Adrenal gland (tissue), 12 donors: ENCODE results near the gene CYB561D2. TPM values are rescaled to one million over a fixed set of nuclear protein-coding genes. Genes with fewer than 3 reads are reported as not detected.
A peak's percentile ranks its signal among the peaks of the same experiment; 100 is the strongest.

Experiments
- DNase-seq, 7 donors: peaks; one replicate each; pipeline ENCODE4 v3.0.0-alpha.2; 2019 to 2020
- H3K27ac ChIP-seq, 5 donors: fragments of 200-600 bp; sonication (generic) in 4 of 5; 1 replicate in 3 of 5; 2 replicates in 2 of 5; pipeline versions ENCODE4 v1.5.1 to v1.8.0; 2016 to 2020; ENCODE audit warnings: mild to moderate bottlenecking in 1 of 5
- H3K27me3 ChIP-seq: fragments of 200-600 bp; 2 replicates; pipeline ENCODE4 v1.8.0; 2021
- H3K36me3 ChIP-seq, 2 donors: fragments of 200-600 bp; replicated peaks in 1 of 2; 1 replicate in 1 of 2; 2 replicates in 1 of 2; pipeline versions ENCODE4 v1.5.1 to v1.8.0; 2018 to 2022
- H3K4me1 ChIP-seq, 2 donors: fragments of 200-600 bp; replicated peaks in 1 of 2; 1 replicate in 1 of 2; 2 replicates in 1 of 2; pipeline versions ENCODE4 v1.5.1 to v1.8.0; 2018 to 2021
- H3K4me3 ChIP-seq, 4 donors: fragments of 200-600 bp; sonication (generic) in 3 of 4; one replicate each; pipeline ENCODE4 v1.5.1; 2016 to 2018
- H3K9me3 ChIP-seq, 3 donors: fragments of 200-600 bp; sonication (generic) in 1 of 3; replicated peaks in 1 of 3; 1 replicate in 2 of 3; 2 replicates in 1 of 3; pipeline versions ENCODE4 v1.5.1 to v1.8.0; 2016 to 2021
- CTCF ChIP-seq, 6 experiments: fragments of 450-650 bp in 4 of 6; fragments of 200-600 bp in 2 of 6; sonication (generic) in 1 of 6; IDR thresholded peaks; 1 replicate in 5 of 6; 2 replicates in 1 of 6; pipeline versions ENCODE4 v1.5.1 to v1.8.0; 2016 to 2021; ENCODE audit warnings: antibody characterized with exemption in 6 of 6, mild to moderate bottlenecking in 2 of 6, moderate library complexity in 1 of 6
- POLR2A ChIP-seq, 2 donors: fragments of 450-650 bp; IDR thresholded peaks; one replicate each; pipeline ENCODE4 v1.6.1; 2017; ENCODE audit warnings: antibody characterized with exemption in 2 of 2, mild to moderate bottlenecking in 2 of 2, moderate library complexity in 1 of 2
- WGBS, 4 donors: extraction: QIAGEN DNeasy Blood & Tissue Kit in 2 of 4; methylation state at CpG; one replicate each; pipeline versions ENCODE4 v1.1.5 to v1.1.7; 2013 to 2017; 5-methylcytosine and 5-hydroxymethylcytosine counted together
- intact Hi-C, 2 donors: fragments of 100-400 bp; cut with DNase I; formaldehyde crosslinking; loops; one replicate each; pipeline versions ENCODE4 v1.14.1 to v1.15.0; 2022 to 2023
- polyA plus RNA-seq, 3 donors: library from polyadenylated mRNA; stranded (reverse); fragments of 200-250 nt in 2 of 3; fragments of 350-450 nt in 1 of 3; fragmentation: Illumina TruSeq in 1 of 3; extraction: RNeasy Lipid Tissue Mini Kit (QIAGEN cat#74804) in 1 of 3; gene quantifications; one replicate each; pipeline ENCODE4 v1.2.3, GENCODE V29; 2013 to 2014
- total RNA-seq, 9 donors: library from RNA; depleted of rRNA in 4 of 9; stranded (reverse); fragments of >200 nt in 4 of 9; fragments of 120-200 nt in 1 of 9; fragmentation: NEBNext Ultra II Directional in 1 of 9; extraction: Animal tissue kit (Norgen Biotek cat#: 25700) in 1 of 9; gene quantifications; one replicate each; pipeline versions ENCODE4 v1.1.0 to v1.2.4, GENCODE V29; 2013 to 2023
- donor health status: healthy with polysubstance abuse.
- donor health status: Bipolar disorder and iron deficiency.
- donor health status: DM: yes; HTN: yes; CAD: no.
- donor health status: DM: no; HTN: no; CAD: no.
- donor health status: DM: no; HTN: no; CAD: no.
- donor health status: DM: yes; HTN: yes; CAD: no.

CYB561D2 gene
- total and polyA plus RNA-seq, 12 donors, result 13.7 to 39.9 (median 27.1) TPM

GRCh38 chr3:50318615-50319014 lies 32.0 kb upstream of the CYB561D2 start:
- Histone ChIP-seq H3K27ac (peak overlapping the region in 1 of 5 donors; percentile 25), H3K4me1 (peaks cover 45 to 63% of the 10 kb centered on the region in 2 donors), H3K27me3 (no peaks in the 10 kb centered on the region), H3K9me3 (no peaks in the 10 kb centered on the region), H3K4me3 (peak overlapping the region in 1 of 4 donors; percentile 9), H3K36me3 (peaks cover 0 to 31% of the 10 kb centered on the region in 2 donors)
- WGBS, 4 donors, result 51 to 78% (median 74%) methylated on average over 4 to 10 of the region's 10 CpGs
- no peak for TF ChIP-seq CTCF (IDR thresholded peaks at IDR 0.05)
- intact Hi-C loops, result no loop called here
- DNase-seq, result no peak

DNA sequence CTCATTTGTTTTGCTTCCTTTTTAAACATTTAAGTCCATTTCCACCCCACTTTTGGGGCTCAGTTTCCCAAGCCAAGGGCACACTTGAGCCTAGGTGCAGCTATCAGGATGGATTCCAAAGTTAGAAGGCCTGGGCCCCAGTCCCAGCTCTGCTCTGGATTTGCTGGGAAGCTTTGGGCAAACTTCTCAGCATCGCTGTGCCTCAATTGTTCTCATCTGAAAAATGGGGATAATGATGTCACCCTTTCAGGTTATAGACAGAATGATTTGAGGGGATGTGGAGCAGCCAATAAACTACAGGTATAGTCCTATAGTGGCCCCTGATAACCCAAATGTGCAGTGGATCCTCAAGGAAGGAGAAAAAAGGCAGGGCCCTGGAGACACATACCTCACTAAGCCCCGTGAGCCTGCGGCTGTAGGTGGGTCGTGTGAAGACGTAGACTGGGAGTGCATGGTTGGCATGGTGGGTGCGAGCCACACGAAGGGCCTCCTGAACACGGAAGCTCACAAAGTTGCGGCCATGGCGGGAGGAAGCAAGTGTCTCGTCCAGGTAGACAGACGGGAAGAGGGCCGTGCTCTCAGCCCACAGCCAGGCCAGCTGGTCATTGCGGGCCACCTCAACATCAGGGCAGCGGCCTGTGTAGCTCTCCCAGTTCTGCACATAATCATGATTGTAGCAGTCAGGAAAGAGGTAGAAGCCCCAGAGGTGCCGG lies 31.3 kb upstream of the CYB561D2 start:
- Histone ChIP-seq H3K27ac (peak overlapping the region in 1 of 5 donors; percentile 25), H3K36me3 (peaks cover 0 to 31% of the 10 kb centered on the region in 2 donors), H3K4me3 (peak overlapping the region in 1 of 4 donors; percentile 9), H3K27me3 (no peaks in the 10 kb centered on the region), H3K9me3 (no peaks in the 10 kb centered on the region), H3K4me1 (peaks cover 45 to 70% of the 10 kb centered on the region in 2 donors)
- TF ChIP-seq POLR2A (IDR thresholded peaks at IDR 0.05) (no peak), CTCF (IDR thresholded peaks at IDR 0.05) (no peak)
- no peak for DNase-seq
- 79 to 93% (median 85%) methylated on average over 14 to 16 of the region's 16 CpGs for WGBS, 4 donors
- intact Hi-C loops, result no loop called here

DNA sequence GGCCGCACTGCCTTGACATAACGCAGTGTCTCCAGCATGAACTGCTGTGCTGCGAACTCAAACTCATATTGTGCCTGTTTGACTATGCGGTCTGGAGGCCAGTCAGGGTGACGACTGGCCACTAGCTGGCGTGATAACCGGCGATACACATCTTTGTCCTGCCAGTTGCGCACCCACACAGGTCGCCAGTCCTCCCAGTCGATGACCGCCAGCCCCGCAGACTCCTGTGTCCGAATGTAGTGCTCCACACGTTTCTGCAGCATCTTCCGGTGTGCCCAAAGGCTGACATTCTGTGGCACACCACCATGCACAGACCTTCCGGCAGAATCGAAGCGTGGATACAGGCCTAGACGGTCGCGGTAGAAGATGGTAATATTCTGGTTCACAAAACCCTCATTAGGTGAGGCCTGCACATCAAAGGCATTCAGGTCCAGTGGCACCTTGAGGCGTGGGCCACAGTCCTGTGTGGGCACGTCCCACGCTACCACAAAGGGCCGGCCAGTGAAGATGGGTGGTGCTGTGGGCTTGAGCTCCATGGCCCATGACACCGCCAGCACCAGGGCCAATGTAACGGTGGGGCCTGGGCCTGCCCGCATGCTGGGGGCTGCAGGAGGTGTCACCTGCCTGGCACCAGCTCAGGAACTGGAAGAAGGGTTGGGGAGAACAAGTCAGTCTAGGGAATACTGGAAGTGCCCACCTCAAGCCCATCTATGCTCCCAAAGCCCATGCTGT lies 30.6 kb upstream of the CYB561D2 start:
- WGBS, 4 donors, result 75 to 87% (median 78%) methylated on average over 16 to 29 of the region's 29 CpGs
- peak overlapping the region in 3 of 5 donors; percentile 94 to 98 (median 95) for H3K27ac ChIP-seq
- H3K4me1 ChIP-seq, result peaks cover 45 to 75% of the 10 kb centered on the region in 2 donors
- intact Hi-C loops, result loop anchor here in 1 of 2 donors (5.0 kb wide), 1 partner anchor 48 kb away; no protein-coding TSS in a partner anchor
- no peak for TF ChIP-seq POLR2A (IDR thresholded peaks at IDR 0.05)
- TF ChIP-seq CTCF (IDR thresholded peaks at IDR 0.05), result no peak
- H3K27me3 ChIP-seq, result no peaks in the 10 kb centered on the region
- H3K9me3 ChIP-seq, result no peaks in the 10 kb centered on the region
- H3K4me3 ChIP-seq, result peak overlapping the region in 2 of 4 donors; percentile 71 to 96
- H3K36me3 ChIP-seq, result peaks cover 0 to 31% of the 10 kb centered on the region in 2 donors
- no peak for DNase-seq

DNA sequence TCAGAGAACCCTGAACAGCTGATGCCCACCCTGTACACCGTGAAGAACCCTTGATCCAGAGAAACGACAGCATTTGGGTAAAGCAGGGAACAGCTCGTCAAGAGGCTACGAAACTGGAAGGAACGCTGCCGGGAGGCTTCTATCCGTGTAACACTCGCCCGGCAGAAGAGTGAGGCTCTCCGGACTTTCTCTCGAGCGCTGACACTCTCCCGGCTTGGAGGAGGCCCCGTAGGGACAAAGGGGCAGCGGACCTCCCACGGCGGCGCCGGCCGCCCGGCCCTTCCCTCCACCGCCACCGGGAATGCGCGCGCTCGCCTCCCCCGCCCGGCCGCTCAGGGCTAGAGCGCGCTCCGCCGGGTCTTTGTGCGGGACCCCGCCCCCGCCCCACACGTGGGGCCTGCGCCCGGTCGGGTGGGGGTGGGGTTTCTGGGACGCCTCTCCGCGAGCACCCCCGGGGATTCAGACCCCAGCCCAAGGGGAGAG lies 29.8 kb upstream of the CYB561D2 start:
- Histone ChIP-seq H3K4me1 (peaks cover 45 to 75% of the 10 kb centered on the region in 2 donors), H3K27me3 (no peaks in the 10 kb centered on the region), H3K36me3 (peaks cover 0 to 37% of the 10 kb centered on the region in 2 donors), H3K27ac (peak overlapping the region; percentile 83 to 98 (median 94)), H3K4me3 (peak overlapping the region; percentile 25 to 96 (median 62)), H3K9me3 (no peaks in the 10 kb centered on the region)
- peak in 5 of 7 donors; percentile 64 to 84 (median 80) for DNase-seq
- intact Hi-C loops, result loop anchor here in 1 of 2 donors (5.0 kb wide), 1 partner anchor 49 kb away; no protein-coding TSS in a partner anchor
- TF ChIP-seq CTCF (IDR thresholded peaks at IDR 0.05) (no peak), POLR2A (IDR thresholded peaks at IDR 0.05) (no peak)
- 0% methylated on average over 11 to 45 of the region's 45 CpGs for WGBS, 4 donors
